ENCODE results near the gene HEATR5A.

The HEATR5A gene

GRCh38 chr14:31445703-31446102 lies 25.4 kb upstream of the HEATR5A start:
- TF ChIP-seq SIN3A (IDR thresholded peaks at IDR 0.05; ENCODE audit: borderline replicate concordance, insufficient read depth, low read length) (no peak), FOXP2 (optimal IDR thresholded peaks at IDR 0.05; ENCODE audit: borderline replicate concordance, extremely low read depth, extremely low read length, insufficient read depth) (no peak), POLR2AphosphoS5 (IDR thresholded peaks at IDR 0.05; ENCODE audit: low read depth, low read length) (no peak), TAF1 (IDR thresholded peaks at IDR 0.05; ENCODE audit: borderline replicate concordance, insufficient read depth, low read length) (no peak)
- TF ChIP-seq, protein P1, sequence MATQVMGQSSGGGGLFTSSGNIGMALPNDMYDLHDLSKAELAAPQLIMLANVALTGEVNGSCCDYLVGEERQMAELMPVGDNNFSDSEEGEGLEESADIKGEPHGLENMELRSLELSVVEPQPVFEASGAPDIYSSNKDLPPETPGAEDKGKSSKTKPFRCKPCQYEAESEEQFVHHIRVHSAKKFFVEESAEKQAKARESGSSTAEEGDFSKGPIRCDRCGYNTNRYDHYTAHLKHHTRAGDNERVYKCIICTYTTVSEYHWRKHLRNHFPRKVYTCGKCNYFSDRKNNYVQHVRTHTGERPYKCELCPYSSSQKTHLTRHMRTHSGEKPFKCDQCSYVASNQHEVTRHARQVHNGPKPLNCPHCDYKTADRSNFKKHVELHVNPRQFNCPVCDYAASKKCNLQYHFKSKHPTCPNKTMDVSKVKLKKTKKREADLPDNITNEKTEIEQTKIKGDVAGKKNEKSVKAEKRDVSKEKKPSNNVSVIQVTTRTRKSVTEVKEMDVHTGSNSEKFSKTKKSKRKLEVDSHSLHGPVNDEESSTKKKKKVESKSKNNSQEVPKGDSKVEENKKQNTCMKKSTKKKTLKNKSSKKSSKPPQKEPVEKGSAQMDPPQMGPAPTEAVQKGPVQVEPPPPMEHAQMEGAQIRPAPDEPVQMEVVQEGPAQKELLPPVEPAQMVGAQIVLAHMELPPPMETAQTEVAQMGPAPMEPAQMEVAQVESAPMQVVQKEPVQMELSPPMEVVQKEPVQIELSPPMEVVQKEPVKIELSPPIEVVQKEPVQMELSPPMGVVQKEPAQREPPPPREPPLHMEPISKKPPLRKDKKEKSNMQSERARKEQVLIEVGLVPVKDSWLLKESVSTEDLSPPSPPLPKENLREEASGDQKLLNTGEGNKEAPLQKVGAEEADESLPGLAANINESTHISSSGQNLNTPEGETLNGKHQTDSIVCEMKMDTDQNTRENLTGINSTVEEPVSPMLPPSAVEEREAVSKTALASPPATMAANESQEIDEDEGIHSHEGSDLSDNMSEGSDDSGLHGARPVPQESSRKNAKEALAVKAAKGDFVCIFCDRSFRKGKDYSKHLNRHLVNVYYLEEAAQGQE (IDR thresholded peaks at IDR 0.05; ENCODE audit: insufficient read depth in 1 of 2, low read depth in 2 of 2, low read length in 2 of 2), result no peak

DNA sequence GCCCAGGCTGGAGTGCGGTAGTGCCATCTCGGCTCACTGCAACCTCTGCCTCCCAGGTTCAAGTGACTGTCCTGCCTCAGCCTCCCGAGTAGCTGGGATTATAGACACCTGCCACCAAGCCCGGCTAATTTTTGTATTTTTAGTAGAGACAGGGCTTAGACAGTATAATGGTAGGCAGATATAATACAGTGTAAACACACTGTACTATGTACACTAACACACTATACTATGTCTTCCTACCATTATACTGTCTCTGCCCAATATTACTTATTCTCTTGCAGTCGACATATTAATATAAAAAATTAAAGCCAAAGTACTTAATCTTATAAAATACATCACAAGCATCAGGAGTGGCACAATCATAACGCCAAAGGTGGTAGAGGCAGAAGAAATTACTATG lies 21.9 kb upstream of the HEATR5A start:
- no peak for TF ChIP-seq FOXP2 (optimal IDR thresholded peaks at IDR 0.05; ENCODE audit: borderline replicate concordance, extremely low read depth, extremely low read length, insufficient read depth)
- TF ChIP-seq, protein P1 (IDR thresholded peaks at IDR 0.05; ENCODE audit: insufficient read depth in 1 of 2, low read depth in 2 of 2, low read length in 2 of 2), result no peak
- no peak for TF ChIP-seq SIN3A (IDR thresholded peaks at IDR 0.05; ENCODE audit: borderline replicate concordance, insufficient read depth, low read length)

DNA sequence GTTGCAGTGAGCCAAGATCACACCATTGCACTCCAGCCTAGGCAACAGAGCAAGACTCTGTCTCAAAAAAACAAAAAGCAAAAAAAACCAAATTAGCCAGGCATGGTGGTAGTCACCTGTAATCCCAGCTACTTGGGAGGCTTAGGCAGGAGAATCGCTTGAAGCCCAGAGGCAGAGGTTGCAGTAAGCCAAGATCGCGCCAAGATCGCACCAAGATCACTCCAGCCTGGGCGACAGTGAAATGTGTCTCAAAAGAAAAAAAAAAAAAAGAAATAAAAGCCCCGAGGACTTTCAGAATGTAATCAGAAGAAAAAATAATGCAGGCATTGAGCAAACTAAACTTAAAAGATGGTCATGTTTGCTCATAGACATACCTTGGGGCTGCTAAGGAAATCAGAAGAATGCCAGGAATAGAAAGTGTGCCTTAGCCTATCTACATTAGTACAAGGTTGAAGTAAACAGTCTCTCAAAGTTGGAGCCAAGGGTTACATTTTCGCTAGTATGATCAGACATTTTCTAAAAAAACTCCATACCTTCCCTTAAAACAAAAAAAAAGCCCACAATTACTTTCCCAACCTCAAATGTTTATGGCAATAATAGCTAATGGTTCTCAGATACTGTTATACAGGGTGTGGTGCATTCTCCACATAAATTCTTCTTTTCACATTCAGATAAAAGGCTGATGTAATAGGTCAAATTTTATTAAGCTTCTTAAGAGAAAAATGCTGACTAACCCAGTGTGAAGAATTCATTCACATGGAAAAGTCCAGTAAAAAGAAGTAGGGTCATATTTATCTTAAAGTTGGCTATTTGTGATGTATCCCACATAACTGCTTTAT lies 21.1 kb upstream of the HEATR5A start:
- no peak for TF ChIP-seq POLR2AphosphoS5 (IDR thresholded peaks at IDR 0.05; ENCODE audit: low read depth, low read length)
- TF ChIP-seq SIN3A (IDR thresholded peaks at IDR 0.05; ENCODE audit: borderline replicate concordance, insufficient read depth, low read length), result no peak
- TF ChIP-seq, protein P1 (IDR thresholded peaks at IDR 0.05; ENCODE audit: insufficient read depth in 1 of 2, low read depth in 2 of 2, low read length in 2 of 2), result no peak
- TF ChIP-seq TAF1 (IDR thresholded peaks at IDR 0.05; ENCODE audit: borderline replicate concordance, insufficient read depth, low read length), result no peak
- no peak for TF ChIP-seq FOXP2 (optimal IDR thresholded peaks at IDR 0.05; ENCODE audit: borderline replicate concordance, extremely low read depth, extremely low read length, insufficient read depth)

GRCh38 chr14:31440280-31440679 lies 19.9 kb upstream of the HEATR5A start:
- TF ChIP-seq SIN3A (IDR thresholded peaks at IDR 0.05; ENCODE audit: borderline replicate concordance, insufficient read depth, low read length), result no peak
- TF ChIP-seq POLR2AphosphoS5 (IDR thresholded peaks at IDR 0.05; ENCODE audit: low read depth, low read length), result no peak
- TF ChIP-seq FOXP2 (optimal IDR thresholded peaks at IDR 0.05; ENCODE audit: borderline replicate concordance, extremely low read depth, extremely low read length, insufficient read depth), result no peak
- TF ChIP-seq TAF1 (IDR thresholded peaks at IDR 0.05; ENCODE audit: borderline replicate concordance, insufficient read depth, low read length), result no peak
- TF ChIP-seq, protein P1 (IDR thresholded peaks at IDR 0.05; ENCODE audit: insufficient read depth in 1 of 2, low read depth in 2 of 2, low read length in 2 of 2), result no peak
